H1 (cell line): ENCODE measurements around the gene ADGRG1. TPM values are rescaled to one million over a fixed set of nuclear protein-coding genes. Genes with fewer than 3 reads are reported as not detected.

ENCODE experiments used
- CTCF ChIA-PET: fragments of 300-600 bp; sonication (Branson Sonifier 250); formaldehyde crosslinking; loops from one replicate; lab custom pipeline; 2021; ENCODE audit not compliant: partially characterized antibody; lab: Charles Lee
- POLR2A ChIA-PET: fragments of 300-600 bp; sonication (Branson Sonifier 250); formaldehyde crosslinking; loops from one replicate; lab custom pipeline; 2021; ENCODE audit warnings: inconsistent platforms; ENCODE audit not compliant: partially characterized antibody; lab: Charles Lee
- DNase-seq, 2 experiments: peaks; one replicate each; pipeline versions ENCODE4 v3.0.0 to v3.0.0-alpha.2; 2010 to 2022; ENCODE audit warnings: low spot score in 2 of 2, low read depth in 1 of 2, mixed read lengths in 1 of 2
- FAIRE-seq: peaks from 2 replicates; lab custom pipeline; 2011; peaks lifted over from hg19 to GRCh38; lab: Jason Lieb, UNC
- H2AFZ ChIP-seq: 2 replicates; pipeline ENCODE4 v1.8.1; 2012; ENCODE audit warnings: low read length, inconsistent platforms
- H2AK5ac ChIP-seq: 2 replicates; pipeline ENCODE4 v1.6.1; 2013; ENCODE audit warnings: low read depth, low read length
- H2BK120ac ChIP-seq: replicated peaks from 2 replicates; pipeline ENCODE3; 2013; ENCODE audit warnings: low read depth, low read length, inconsistent platforms
- H2BK12ac ChIP-seq: 2 replicates; pipeline ENCODE4 v1.6.1; 2013; ENCODE audit warnings: low read depth, low read length
- H2BK15ac ChIP-seq: 2 replicates; pipeline ENCODE4 v1.6.1; 2013; ENCODE audit warnings: low read length
- H2BK20ac ChIP-seq: 2 replicates; pipeline ENCODE4 v1.6.1; 2013; ENCODE audit warnings: low read length
- H2BK5ac ChIP-seq: 2 replicates; pipeline ENCODE4 v1.6.1; 2013; ENCODE audit warnings: low read depth, low read length
- H3K14ac ChIP-seq: 2 replicates; pipeline ENCODE4 v1.6.1; 2013; ENCODE audit warnings: inconsistent platforms; ENCODE audit not compliant: insufficient read length
- H3K18ac ChIP-seq: 2 replicates; pipeline ENCODE4 v1.6.1; 2013; ENCODE audit warnings: low read length; ENCODE audit errors: extremely low read depth
- H3K23ac ChIP-seq: 2 replicates; pipeline ENCODE4 v1.6.1; 2013; ENCODE audit warnings: inconsistent platforms; ENCODE audit not compliant: insufficient read length
- H3K23me2 ChIP-seq: 2 replicates; pipeline ENCODE4 v1.6.1; 2013; ENCODE audit warnings: low read depth, low read length
- H3K27ac ChIP-seq: 2 replicates; pipeline ENCODE4 v1.6.1; 2011; ENCODE audit warnings: low read depth, low read length, inconsistent platforms
- H3K27me3 ChIP-seq, 4 experiments: replicated peaks in 1 of 4; 1 replicate in 1 of 4; 2 replicates in 3 of 4; pipeline versions ENCODE4 v1.6.1 to v1.8.1; 2011 to 2013; ENCODE audit warnings: low read length in 3 of 4, mild to moderate bottlenecking in 3 of 4, inconsistent platforms in 2 of 4, mixed read lengths in 2 of 4, moderate library complexity in 1 of 4; ENCODE audit not compliant: control insufficient read depth in 3 of 4, insufficient read depth in 3 of 4; ENCODE audit errors: extremely low read depth in 1 of 4
- H3K36me3 ChIP-seq, 4 experiments: 2 replicates each; pipeline versions ENCODE4 v1.6.1 to v1.8.1; 2011 to 2013; ENCODE audit warnings: mild to moderate bottlenecking in 4 of 4, low read length in 3 of 4, moderate library complexity in 2 of 4, control low read depth in 1 of 4, inconsistent platforms in 1 of 4; ENCODE audit not compliant: insufficient read depth in 4 of 4, control insufficient read depth in 2 of 4
- H3K4ac ChIP-seq: replicated peaks from 2 replicates; pipeline ENCODE3; 2013; ENCODE audit warnings: low read length, low read depth, mixed read lengths, inconsistent platforms; ENCODE audit not compliant: insufficient read length
- H3K4me1 ChIP-seq, 4 experiments: replicated peaks in 1 of 4; 1 replicate in 1 of 4; 2 replicates in 3 of 4; pipeline versions ENCODE4 v1.6.1 to v1.8.1; 2011 to 2013; ENCODE audit warnings: low read length in 3 of 4, inconsistent platforms in 2 of 4, mixed read lengths in 1 of 4; ENCODE audit not compliant: insufficient read depth in 4 of 4, control insufficient read depth in 3 of 4
- H3K4me2 ChIP-seq, 2 experiments: 2 replicates each; pipeline versions ENCODE4 v1.6.1 to v1.8.1; 2011 to 2013; ENCODE audit warnings: low read depth in 2 of 2, low read length in 2 of 2, control low read depth in 1 of 2, inconsistent platforms in 1 of 2, mild to moderate bottlenecking in 1 of 2; ENCODE audit not compliant: insufficient read depth in 1 of 2
- H3K4me3 ChIP-seq, 4 experiments: fragments of 200-600, 300-600 bp in 1 of 4; sonication (generic), shearing (Covaris generic), sonication (Bioruptor Twin) in 1 of 4; 2 replicates each; pipeline versions ENCODE4 v1.5.1 to v1.8.1; 2011 to 2016; ENCODE audit warnings: low read length in 4 of 4, low read depth in 3 of 4, control low read depth in 2 of 4, inconsistent platforms in 2 of 4, mild to moderate bottlenecking in 2 of 4, mixed read lengths in 1 of 4, moderate library complexity in 1 of 4; ENCODE audit not compliant: insufficient read depth in 2 of 4; ENCODE audit errors: extremely low read depth in 1 of 4
- H3K56ac ChIP-seq: replicated peaks from 2 replicates; pipeline ENCODE3; 2013; ENCODE audit warnings: low read depth, mild to moderate bottlenecking, mixed read lengths, low read length, inconsistent platforms; ENCODE audit not compliant: insufficient read length
- H3K79me1 ChIP-seq: 2 replicates; pipeline ENCODE4 v1.6.1; 2013; ENCODE audit warnings: low read depth, low read length, control low read depth
- H3K79me2 ChIP-seq, 2 experiments: 2 replicates each; pipeline versions ENCODE4 v1.6.1 to v1.8.1; 2012 to 2013; ENCODE audit warnings: low read length in 2 of 2, mild to moderate bottlenecking in 2 of 2, inconsistent platforms in 1 of 2; ENCODE audit not compliant: insufficient read depth in 2 of 2, control insufficient read depth in 1 of 2
- H3K9ac ChIP-seq, 4 experiments: replicated peaks in 1 of 4; 1 replicate in 1 of 4; 2 replicates in 3 of 4; pipeline versions ENCODE4 v1.6.1 to v1.8.1; 2011 to 2013; ENCODE audit warnings: low read depth in 3 of 4, low read length in 3 of 4, control low read depth in 2 of 4, mild to moderate bottlenecking in 2 of 4, moderate library complexity in 2 of 4, inconsistent platforms in 1 of 4; ENCODE audit errors: extremely low read depth in 1 of 4
- H3K9me3 ChIP-seq, 2 experiments: 2 replicates each; pipeline versions ENCODE4 v1.6.1 to v1.8.1; 2012 to 2013; ENCODE audit warnings: mild to moderate bottlenecking in 2 of 2, moderate library complexity in 2 of 2, control low read depth in 1 of 2, inconsistent platforms in 1 of 2, low read depth in 1 of 2, low read length in 1 of 2, mixed read lengths in 1 of 2; ENCODE audit not compliant: insufficient read depth in 2 of 2
- H4K20me1 ChIP-seq, 2 experiments: replicated peaks in 1 of 2; 2 replicates each; pipeline versions ENCODE3 to v1.8.1; 2011 to 2013; ENCODE audit warnings: inconsistent platforms in 2 of 2, low read length in 2 of 2, mild to moderate bottlenecking in 1 of 2; ENCODE audit not compliant: insufficient read depth in 2 of 2, control insufficient read depth in 1 of 2
- H4K5ac ChIP-seq: 2 replicates; pipeline ENCODE4 v1.6.1; 2013; ENCODE audit warnings: low read length, low read depth, mixed read lengths, inconsistent platforms; ENCODE audit not compliant: insufficient read length
- H4K8ac ChIP-seq: 2 replicates; pipeline ENCODE4 v1.8.0; 2013; ENCODE audit warnings: mild to moderate bottlenecking, moderate library complexity, low read length, inconsistent platforms; ENCODE audit not compliant: insufficient read depth; ENCODE audit errors: extremely low read depth
- H4K91ac ChIP-seq: replicated peaks from 2 replicates; pipeline ENCODE3; 2013; ENCODE audit warnings: low read length, mixed read lengths, inconsistent platforms; ENCODE audit not compliant: insufficient read length
- CBX5 ChIP-seq: fragments of 300-800, 300-1000 bp; sonication (generic); IDR thresholded peaks from 2 replicates; pipeline ENCODE4 v1.7.1; 2016; ENCODE audit warnings: antibody characterized with exemption, low read length, low read depth
- CEBPB ChIP-seq: IDR thresholded peaks from 2 replicates; pipeline ENCODE4 v1.6.1; 2012; ENCODE audit warnings: low read depth, low read length
- CREB1 ChIP-seq: IDR thresholded peaks from 2 replicates; pipeline ENCODE4 v1.6.1; 2012; ENCODE audit warnings: inconsistent platforms
- EGR1 ChIP-seq: IDR thresholded peaks from 2 replicates; pipeline ENCODE4 v1.6.1; 2011; ENCODE audit warnings: low read depth, low read length, borderline replicate concordance
- MAFK ChIP-seq: IDR thresholded peaks from 2 replicates; pipeline ENCODE4 v1.6.1; 2012; ENCODE audit warnings: low read depth, mild to moderate bottlenecking, improper control_type of control experiment, low read length
- RNF2 ChIP-seq: fragments of 200-900, 300-1000 bp; sonication (generic); IDR thresholded peaks from 2 replicates; pipeline ENCODE4 v1.7.1; 2016; ENCODE audit warnings: borderline replicate concordance, low read depth, mild to moderate bottlenecking, antibody characterized with exemption, low read length; ENCODE audit not compliant: poor library complexity, severe bottlenecking; ENCODE audit errors: missing control alignments
- RXRA ChIP-seq: IDR thresholded peaks from 2 replicates; pipeline ENCODE4 v1.6.1; 2011; ENCODE audit warnings: low read depth, mild to moderate bottlenecking, low read length, moderate library complexity; ENCODE audit not compliant: insufficient read depth
- SP1 ChIP-seq: IDR thresholded peaks from 2 replicates; pipeline ENCODE4 v1.6.1; 2011; ENCODE audit warnings: low read depth, low read length
- YY1 ChIP-seq: IDR thresholded peaks from 2 replicates; pipeline ENCODE4 v1.6.1; 2011; ENCODE audit warnings: low read depth, mild to moderate bottlenecking, low read length
- WGBS, 2 experiments: shearing (Covaris generic) in 1 of 2; methylation state at CpG; one replicate each; pipeline versions ENCODE4 v1.1.6 to v1.1.7; 2013 to 2015; ENCODE audit warnings: low lambda C conversion rate in 2 of 2, mixed read lengths in 2 of 2, inconsistent platforms in 1 of 2, low coverage in 1 of 2, missing lambda C conversion rate in 1 of 2; ENCODE audit not compliant: insufficient replicate concordance in 2 of 2, insufficient coverage in 1 of 2, insufficient read length in 1 of 2; ENCODE audit errors: extremely low coverage in 1 of 2, missing lambda C conversion rate in 1 of 2; 5-methylcytosine and 5-hydroxymethylcytosine counted together
- polyA plus RNA-seq, 7 experiments: library from polyadenylated mRNA; depleted of rRNA in 3 of 7; stranded (reverse) in 5 of 7; unstranded in 2 of 7; fragments of >200 nt in 5 of 7; fragments of 200-250 nt in 2 of 7; gene quantifications; 1 replicate in 5 of 7; 2 replicates in 1 of 7; 4 replicates in 1 of 7; pipeline versions ENCODE4 v1.2.1 to v1.2.3, GENCODE V29; 2011 to 2013; ENCODE audit warnings: missing spikeins in 2 of 7, mixed read lengths in 2 of 7
- total RNA-seq: library from RNA; stranded (reverse); fragmentation: NEBNext Ultra II Directional; extraction: Animal tissue kit (Norgen Biotek cat#: 25700); gene quantifications from 2 replicates; pipeline ENCODE4 v1.2.1, GENCODE V29; 2021
- TF ChIP-seq, protein P1 (sequence below): IDR thresholded peaks from 2 replicates; pipeline ENCODE4 v1.6.1; 2012; ENCODE audit warnings: low read length, inconsistent platforms

ADGRG1 gene
- total and polyA plus RNA-seq, 2 of the 8 experiments (the other 6 are each of a cell fraction or from before 2014, with no cell fraction given) = 1.3 to 2.6 TPM

DNA sequence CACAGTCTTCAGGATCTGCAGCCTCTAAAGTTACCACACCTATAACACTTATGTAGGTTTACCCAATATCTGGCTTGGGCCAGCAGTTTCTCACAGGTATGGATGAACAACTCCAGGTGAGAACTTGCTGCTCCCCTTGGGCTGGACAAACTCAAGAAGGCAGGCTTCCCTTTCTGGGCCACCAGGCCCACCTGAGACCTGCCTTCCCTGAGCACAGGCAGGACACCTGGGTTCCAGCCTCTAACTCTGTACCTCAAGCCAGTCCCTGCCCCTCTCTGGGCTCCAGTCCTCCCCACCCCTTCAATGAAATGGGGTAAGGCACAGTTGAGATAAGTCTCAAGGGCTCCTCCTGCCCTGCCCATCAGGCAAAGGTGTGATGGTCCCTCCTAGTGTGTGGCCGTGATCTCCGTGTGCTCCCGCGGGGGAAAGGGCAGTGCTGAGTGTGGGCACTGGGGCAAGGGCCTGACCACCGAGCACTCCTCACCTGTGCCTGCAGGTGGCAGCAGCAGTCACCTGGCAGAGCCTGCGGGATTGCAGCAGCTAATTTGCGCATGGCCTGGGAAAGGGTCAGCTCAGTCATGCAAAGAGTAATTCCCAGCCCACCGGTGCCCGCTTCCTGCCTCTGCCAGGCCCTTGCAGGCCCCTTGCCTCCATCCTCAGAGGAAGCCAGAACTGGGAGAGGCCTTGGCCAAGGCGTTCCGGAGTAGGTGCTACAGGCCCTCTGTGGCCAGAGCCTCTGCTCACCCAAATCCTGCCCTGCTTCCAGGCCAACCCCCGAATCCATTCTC, 28.2 kb upstream of the ADGRG1 start:
- Histone ChIP-seq H4K91ac (no peak overlapping the region), H3K14ac (no peak overlapping the region), H3K4me1 (no peaks in the 10 kb centered on the region; a peak in 1 of 7 replicates), H3K9me3 (no peaks in the 10 kb centered on the region), H4K5ac (no peak overlapping the region), H3K79me1 (no peaks in the 10 kb centered on the region), H3K4me2 (peak overlapping the region in 1 of 2 experiments; percentile 34; a peak in 2 of 4 replicates), H3K36me3 (no peaks in the 10 kb centered on the region), H3K4me3 (no peak overlapping the region), H4K8ac (no peak overlapping the region; the same call in none of the 2 replicates), H3K56ac (no peak overlapping the region), H4K20me1 (no peaks in the 10 kb centered on the region), H3K27ac (no peak overlapping the region), H2BK12ac (no peak overlapping the region), H3K23ac (no peak overlapping the region), H3K18ac (peak overlapping the region; percentile 10; the same call in 1 of the 2 replicates), H3K27me3 (no peaks in the 10 kb centered on the region; a peak in 1 of 7 replicates), H2BK120ac (no peak overlapping the region), H3K9ac (no peak overlapping the region), H2BK15ac (peak overlapping the region; percentile 99; the same call in 1 of the 2 replicates), H3K23me2 (no peaks in the 10 kb centered on the region), H3K4ac (peak overlapping the region; percentile 48), H2AFZ (peak overlapping the region; percentile 69), H2AK5ac (no peak overlapping the region), H3K79me2 (no peaks in the 10 kb centered on the region), H2BK5ac (0 out of 2 replicates have a peak overlapping the region, but pooled peaks have one; percentile 38), H2BK20ac (peak overlapping the region; percentile 40; the same call in 1 of the 2 replicates)
- 19% methylated on average over 12 of the region's 12 CpGs; no CpG with 5 or more reads in 1 of the 2 experiments for WGBS, 2 experiments
- ChIA-PET POLR2A (interaction anchor here (1.6 kb wide), 1 partner anchor 27 kb away, joined by 4 read pairs; no protein-coding TSS in a partner anchor), CTCF (interaction anchor here (0.8 to 8.5 kb wide), 27 partner anchors 9 to 419 kb away, joined by 3 to 111 read pairs (median 5); partner anchors contain the start of genes ADGRG1 and ADGRG3)
- FAIRE-seq (peak; percentile 19), DNase-seq (peak; percentile 59 to 87)
- TF ChIP-seq RNF2 (no peak), CBX5 (no peak), MAFK (peak; percentile 14; the same call in 1 of the 2 replicates), CEBPB (no peak), EGR1 (no peak), YY1 (0 out of 2 replicates have a peak, but pooled peaks have one; percentile 29), CREB1 (0 out of 2 replicates have a peak, but pooled peaks have one; percentile 37), RXRA (no peak), SP1 (no peak)
- TF ChIP-seq, protein P1, sequence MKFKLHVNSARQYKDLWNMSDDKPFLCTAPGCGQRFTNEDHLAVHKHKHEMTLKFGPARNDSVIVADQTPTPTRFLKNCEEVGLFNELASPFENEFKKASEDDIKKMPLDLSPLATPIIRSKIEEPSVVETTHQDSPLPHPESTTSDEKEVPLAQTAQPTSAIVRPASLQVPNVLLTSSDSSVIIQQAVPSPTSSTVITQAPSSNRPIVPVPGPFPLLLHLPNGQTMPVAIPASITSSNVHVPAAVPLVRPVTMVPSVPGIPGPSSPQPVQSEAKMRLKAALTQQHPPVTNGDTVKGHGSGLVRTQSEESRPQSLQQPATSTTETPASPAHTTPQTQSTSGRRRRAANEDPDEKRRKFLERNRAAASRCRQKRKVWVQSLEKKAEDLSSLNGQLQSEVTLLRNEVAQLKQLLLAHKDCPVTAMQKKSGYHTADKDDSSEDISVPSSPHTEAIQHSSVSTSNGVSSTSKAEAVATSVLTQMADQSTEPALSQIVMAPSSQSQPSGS = no peak
